Neural progenitor cell (in vitro differentiated cells): ENCODE measurements around the gene PARD3B. TPM values are rescaled to one million over a fixed set of nuclear protein-coding genes. Genes with fewer than 3 reads are reported as not detected.

ENCODE experiments used
- DNase-seq: peaks from one replicate; pipeline ENCODE4 v3.0.0-alpha.2; 2016; ENCODE audit warnings: low spot score
- H2AFZ ChIP-seq: fragments of 200-600 bp; sonication (generic); replicated peaks from 2 replicates; pipeline ENCODE4 v1.6.1; 2016; ENCODE audit warnings: antibody characterized with exemption
- H3F3A ChIP-seq: fragments of 200-600 bp; sonication (generic); 2 replicates; pipeline ENCODE4 v1.6.1; 2016; ENCODE audit warnings: antibody characterized with exemption, low read depth
- H3K27ac ChIP-seq: fragments of 200-600 bp; sonication (generic); 2 replicates; pipeline ENCODE4 v1.5.1; 2016; ENCODE audit warnings: mild to moderate bottlenecking
- H3K27me3 ChIP-seq: fragments of 200-600 bp; sonication (generic); 2 replicates; pipeline ENCODE4 v1.6.1; 2016; ENCODE audit warnings: mild to moderate bottlenecking, moderate library complexity
- H3K36me3 ChIP-seq: fragments of 200-600 bp; sonication (generic); 2 replicates; pipeline ENCODE4 v1.5.1; 2016
- H3K4me1 ChIP-seq: fragments of 200-600 bp; sonication (generic); 2 replicates; pipeline ENCODE4 v1.6.1; 2016; ENCODE audit warnings: mixed run types
- H3K4me2 ChIP-seq: fragments of 200-600 bp; sonication (generic); 2 replicates; pipeline ENCODE4 v1.6.1; 2016
- H3K4me3 ChIP-seq: fragments of 200-600 bp; sonication (generic); 2 replicates; pipeline ENCODE4 v1.5.1; 2016
- H3K79me2 ChIP-seq: fragments of 200-600 bp; sonication (generic); 2 replicates; pipeline ENCODE4 v1.6.1; 2016; ENCODE audit warnings: low read depth
- H3K9ac ChIP-seq: fragments of 200-600 bp; sonication (generic); 2 replicates; pipeline ENCODE4 v1.6.1; 2016
- H3K9me3 ChIP-seq: fragments of 200-600 bp; sonication (generic); 2 replicates; pipeline ENCODE4 v1.5.1; 2016; ENCODE audit warnings: low read depth
- H4K20me1 ChIP-seq: fragments of 200-600 bp; sonication (generic); 2 replicates; pipeline ENCODE4 v1.6.1; 2016; ENCODE audit warnings: low read depth
- H3K27ac Mint-ChIP-seq: 3 replicates; pipeline ENCODE4 v1.8.0; 2021; ENCODE audit warnings: mixed read lengths
- H3K27me3 Mint-ChIP-seq: 2 replicates; pipeline ENCODE4 v1.8.0; 2022; ENCODE audit warnings: low read depth, mild to moderate bottlenecking, inconsistent platforms, moderate library complexity, mixed read lengths; ENCODE audit not compliant: insufficient read depth
- H3K36me3 Mint-ChIP-seq: 3 replicates; pipeline ENCODE4 v1.8.0; 2021; ENCODE audit warnings: mixed read lengths
- H3K4me1 Mint-ChIP-seq: 3 replicates; pipeline ENCODE4 v1.8.0; 2021; ENCODE audit warnings: mixed read lengths
- H3K4me3 Mint-ChIP-seq: 3 replicates; pipeline ENCODE4 v1.8.0; 2021; ENCODE audit warnings: mild to moderate bottlenecking, moderate library complexity, mixed read lengths
- H3K9me3 Mint-ChIP-seq: 3 replicates; pipeline ENCODE4 v1.8.0; 2020; ENCODE audit warnings: mixed read lengths
- CTCF ChIP-seq: fragments of 200-600 bp; sonication (generic); IDR thresholded peaks from 2 replicates; pipeline ENCODE4 v1.5.1; 2017; ENCODE audit warnings: antibody characterized with exemption, mild to moderate bottlenecking
- EZH2 ChIP-seq: fragments of 200-600 bp; sonication (generic); IDR thresholded peaks from 2 replicates; pipeline ENCODE4 v1.6.1; 2017; ENCODE audit warnings: antibody characterized with exemption, mild to moderate bottlenecking, moderate library complexity
- EZH2phosphoT487 ChIP-seq: fragments of 200-600 bp; sonication (generic); IDR thresholded peaks from 2 replicates; pipeline ENCODE4 v1.6.1; 2017; ENCODE audit warnings: antibody characterized with exemption
- total RNA-seq: library from RNA; depleted of rRNA; stranded (reverse); fragments of >200 nt; gene quantifications from 2 replicates; pipeline ENCODE4 v1.2.3, GENCODE V29; 2015; ENCODE audit warnings: low replicate concordance

Gene PARD3B
- total RNA-seq, 1 donor from 2014 or later: 8.4 TPM

- Histone ChIP-seq H3K27ac (no peak overlapping the region), H3K4me3 (no peak overlapping the region), H3K27me3 (no peaks in the 10 kb centered on the region), H3K4me1 (peaks cover 8% of the 10 kb centered on the region), H3K9me3 (no peaks in the 10 kb centered on the region), H3F3A (no peaks in the 10 kb centered on the region), H4K20me1 (no peaks in the 10 kb centered on the region), H3K79me2 (no peaks in the 10 kb centered on the region), H3K4me2 (no peak overlapping the region), H3K36me3 (no peaks in the 10 kb centered on the region), H2AFZ (no peak overlapping the region), H3K9ac (no peak overlapping the region)
- H3K27me3 Mint-ChIP-seq: peaks cover 5% of the 10 kb centered on the region
- TF ChIP-seq EZH2: no peak
- no peak for TF ChIP-seq EZH2phosphoT487
- TF ChIP-seq CTCF: no peak
- no peak overlapping the region for H3K4me3 Mint-ChIP-seq
- DNase-seq: no peak
- no peak overlapping the region for H3K27ac Mint-ChIP-seq
- no peaks in the 10 kb centered on the region for H3K9me3 Mint-ChIP-seq
- H3K4me1 Mint-ChIP-seq: peaks cover 3% of the 10 kb centered on the region
- H3K36me3 Mint-ChIP-seq: no peaks in the 10 kb centered on the region
Observed at GRCh38 chr2:204530464-204530805, 14.8 kb upstream of the PARD3B start.

GRCh38 chr2:204533629-204534370 is 11.5 kb upstream of the PARD3B start:
- H4K20me1 ChIP-seq: no peaks in the 10 kb centered on the region
- Mint-ChIP-seq H3K9me3 (no peaks in the 10 kb centered on the region), H3K4me1 (peaks cover 3% of the 10 kb centered on the region), H3K36me3 (no peaks in the 10 kb centered on the region), H3K4me3 (no peak overlapping the region), H3K27me3 (peaks cover 8% of the 10 kb centered on the region), H3K27ac (no peak overlapping the region)
- no peaks in the 10 kb centered on the region for H3K9me3 ChIP-seq
- no peak overlapping the region for H3K27ac ChIP-seq
- no peaks in the 10 kb centered on the region for H3K79me2 ChIP-seq
- H3F3A ChIP-seq: peaks cover 12% of the 10 kb centered on the region
- H3K4me1 ChIP-seq: peaks cover 23% of the 10 kb centered on the region
- no peak overlapping the region for H3K9ac ChIP-seq
- no peak for TF ChIP-seq EZH2
- TF ChIP-seq CTCF: no peak
- TF ChIP-seq EZH2phosphoT487: no peak
- no peak for DNase-seq
- no peaks in the 10 kb centered on the region for H3K27me3 ChIP-seq
- no peaks in the 10 kb centered on the region for H3K36me3 ChIP-seq
- H3K4me2 ChIP-seq: no peak overlapping the region
- no peak overlapping the region for H3K4me3 ChIP-seq
- no peak overlapping the region for H2AFZ ChIP-seq

- Mint-ChIP-seq H3K4me3 (no peak overlapping the region), H3K9me3 (no peaks in the 10 kb centered on the region), H3K27me3 (peaks cover 8% of the 10 kb centered on the region), H3K27ac (no peak overlapping the region), H3K36me3 (no peaks in the 10 kb centered on the region), H3K4me1 (no peaks in the 10 kb centered on the region)
- no peaks in the 10 kb centered on the region for H4K20me1 ChIP-seq
- no peaks in the 10 kb centered on the region for H3K79me2 ChIP-seq
- peaks cover 29% of the 10 kb centered on the region for H3K4me1 ChIP-seq
- no peak overlapping the region for H3K27ac ChIP-seq
- H3F3A ChIP-seq: peaks cover 12% of the 10 kb centered on the region
- H2AFZ ChIP-seq: no peak overlapping the region
- no peak for TF ChIP-seq CTCF
- TF ChIP-seq EZH2phosphoT487: no peak
- TF ChIP-seq EZH2: no peak
- H3K36me3 ChIP-seq: no peaks in the 10 kb centered on the region
- no peaks in the 10 kb centered on the region for H3K27me3 ChIP-seq
- no peak overlapping the region for H3K9ac ChIP-seq
- H3K9me3 ChIP-seq: no peaks in the 10 kb centered on the region
- no peak overlapping the region for H3K4me2 ChIP-seq
- no peak for DNase-seq
- no peak overlapping the region for H3K4me3 ChIP-seq
Observed at GRCh38 chr2:204535356-204535755, 9.9 kb upstream of the PARD3B start.
